Ovary (tissue), 9 donors: ENCODE data around the gene CKM. TPM values are rescaled to one million over a fixed set of nuclear protein-coding genes. Genes with fewer than 3 reads are reported as not detected.

Experiments
- DNase-seq, 5 donors: peaks; one replicate each; pipeline ENCODE4 v3.0.0-alpha.2; 2019 to 2020
- H3K27ac ChIP-seq, 2 donors: fragments of 200-600 bp; one replicate each; pipeline versions ENCODE4 v1.5.1 to v1.8.0; 2019 to 2022
- H3K27me3 ChIP-seq: fragments of 200-600 bp; one replicate; pipeline ENCODE4 v1.8.0; 2022
- H3K36me3 ChIP-seq: fragments of 200-600 bp; sonication (generic); one replicate; pipeline ENCODE4 v1.5.1; 2019
- H3K4me1 ChIP-seq: one replicate; pipeline ENCODE4 v1.8.1; 2013; ENCODE audit warnings: mild to moderate bottlenecking, moderate library complexity; ENCODE audit not compliant: insufficient read depth
- H3K4me3 ChIP-seq: fragments of 200-600 bp; sonication (generic); one replicate; pipeline ENCODE4 v1.5.1; 2017
- H3K9me3 ChIP-seq, 2 donors: fragments of 200-600 bp in 1 of 2; sonication (generic) in 1 of 2; one replicate each; pipeline versions ENCODE4 v1.5.1 to v1.8.1; 2013 to 2019; ENCODE audit warnings: mild to moderate bottlenecking in 1 of 2, moderate library complexity in 1 of 2
- CTCF ChIP-seq, 3 donors: fragments of 450-650 bp in 2 of 3; fragments of 200-600 bp in 1 of 3; IDR thresholded peaks; one replicate each; pipeline versions ENCODE4 v1.5.1 to v1.8.0; 2016 to 2022; ENCODE audit warnings: antibody characterized with exemption in 3 of 3, mild to moderate bottlenecking in 1 of 3
- EP300 ChIP-seq: sonication (generic); formaldehyde crosslinking; IDR thresholded peaks from one replicate; pipeline ENCODE4 v1.6.1; 2017; ENCODE audit warnings: antibody characterized with exemption
- POLR2A ChIP-seq: fragments of 450-650 bp; IDR thresholded peaks from one replicate; pipeline ENCODE4 v1.6.1; 2017; ENCODE audit warnings: antibody characterized with exemption, mild to moderate bottlenecking, moderate library complexity
- WGBS, 3 donors: extraction: QIAGEN DNeasy Blood & Tissue Kit in 1 of 3; methylation state at CpG; one replicate each; pipeline versions ENCODE4 v1.1.5 to v1.1.7; 2013 to 2017; 5-methylcytosine and 5-hydroxymethylcytosine counted together
- intact Hi-C, 4 donors: fragments of 100-400 bp; cut with DNase I; formaldehyde crosslinking; loops; one replicate each; pipeline versions ENCODE4 v1.11.0 to v1.15.1; 2022 to 2023
- polyA plus RNA-seq, 2 donors: library from polyadenylated mRNA; stranded (reverse); fragments of 200-250 nt in 1 of 2; fragments of 350-450 nt in 1 of 2; fragmentation: Illumina TruSeq in 1 of 2; extraction: RNeasy Lipid Tissue Mini Kit (QIAGEN cat#74804) in 1 of 2; gene quantifications; one replicate each; pipeline ENCODE4 v1.2.3, GENCODE V29; 2013 to 2014
- total RNA-seq, 7 donors: library from RNA; depleted of rRNA in 2 of 7; stranded (reverse); fragments of >200 nt in 2 of 7; fragmentation: NEBNext Ultra II Directional in 3 of 7; extraction: Animal tissue kit (Norgen Biotek cat#: 25700) in 3 of 7; gene quantifications; one replicate each; pipeline versions ENCODE4 v1.1.0 to v1.2.4, GENCODE V29; 2016 to 2023
- donor health status: DM: no; HTN: no; CAD: no; lungs with moderate emphysema.
- donor health status: DM: no; HTN: no; CAD: no.
- donor health status: Bipolar disorder and iron deficiency.
- donor health status: DM: yes; HTN: yes; CAD: no.
- donor health status: DM: no; HTN: no; CAD: no.
- donor health status: DM: yes; HTN: yes; CAD: no.

The CKM gene
- total and polyA plus RNA-seq, 9 donors, result 0.10 to 0.85 (median 0.55) TPM; not detected in 4

- no peak for DNase-seq
- no peak for TF ChIP-seq POLR2A
- no peak for TF ChIP-seq CTCF (IDR thresholded peaks at IDR 0.05)
- no peak for TF ChIP-seq EP300
- WGBS, 3 donors, result 83 to 89% (median 87%) methylated on average over 27 of the region's 27 CpGs
- no peak overlapping the region for H3K4me3 ChIP-seq
- no peaks in the 10 kb centered on the region for H3K36me3 ChIP-seq
- intact Hi-C loops, result no loop called here
- H3K4me1 ChIP-seq, result peaks cover 2% of the 10 kb centered on the region
- no peaks in the 10 kb centered on the region for H3K27me3 ChIP-seq
- H3K27ac ChIP-seq, result no peak overlapping the region
- H3K9me3 ChIP-seq, result no peaks in the 10 kb centered on the region
Measured at GRCh38 chr19:45302416-45302815, 20.3 kb downstream of the CKM start.

GRCh38 chr19:45299719-45300118 lies 23.0 kb downstream of the CKM start:
- no peak overlapping the region for H3K4me3 ChIP-seq
- TF ChIP-seq POLR2A (no peak), CTCF (IDR thresholded peaks at IDR 0.05) (no peak), EP300 (no peak)
- no peaks in the 10 kb centered on the region for H3K27me3 ChIP-seq
- no peak for DNase-seq
- peaks cover 2% of the 10 kb centered on the region for H3K4me1 ChIP-seq
- no peak overlapping the region for H3K27ac ChIP-seq
- H3K36me3 ChIP-seq, result no peaks in the 10 kb centered on the region
- intact Hi-C loops, result no loop called here
- H3K9me3 ChIP-seq, result no peaks in the 10 kb centered on the region
- 86 to 92% (median 91%) methylated on average over 6 of the region's 6 CpGs for WGBS, 3 donors

- intact Hi-C loops, result no loop called here
- TF ChIP-seq POLR2A, result no peak
- TF ChIP-seq EP300, result no peak
- TF ChIP-seq CTCF (IDR thresholded peaks at IDR 0.05), result no peak
- Histone ChIP-seq H3K9me3 (no peaks in the 10 kb centered on the region), H3K36me3 (no peaks in the 10 kb centered on the region), H3K4me3 (no peak overlapping the region), H3K27me3 (no peaks in the 10 kb centered on the region), H3K4me1 (peaks cover 4% of the 10 kb centered on the region), H3K27ac (no peak overlapping the region)
- DNase-seq, result no peak
- WGBS, 3 donors, result 85 to 88% (median 85%) methylated on average over 5 of the region's 5 CpGs
Measured at GRCh38 chr19:45298264-45298663, 24.4 kb downstream of the CKM start.

- no peak for DNase-seq
Measured at GRCh38 chr19:45297674-45298073, 25.0 kb downstream of the CKM start.

More at GRCh38 chr19:45297674-45298073, 25.0 kb downstream of the CKM start:
- TF ChIP-seq EP300, result no peak
- TF ChIP-seq CTCF (IDR thresholded peaks at IDR 0.05), result no peak
- TF ChIP-seq POLR2A, result no peak
- H3K36me3 ChIP-seq, result no peaks in the 10 kb centered on the region
- H3K9me3 ChIP-seq, result no peaks in the 10 kb centered on the region
- H3K4me3 ChIP-seq, result no peak overlapping the region
- no peaks in the 10 kb centered on the region for H3K27me3 ChIP-seq
- peaks cover 4% of the 10 kb centered on the region for H3K4me1 ChIP-seq
- 91 to 96% (median 93%) methylated on average over 17 to 18 of the region's 18 CpGs for WGBS, 3 donors
- H3K27ac ChIP-seq, result no peak overlapping the region
- intact Hi-C loops, result no loop called here
